Testis (tissue), 2 donors: ENCODE data around the gene SHQ1.

Source experiments
- CTCF ChIP-seq, 3 experiments: fragments of 450-650 bp in 2 of 3; fragments of 200-600 bp in 1 of 3; sonication (generic) in 1 of 3; IDR thresholded peaks; one replicate each; pipeline ENCODE4 v1.5.1; 2016 to 2019; ENCODE audit warnings: antibody characterized with exemption in 3 of 3, mild to moderate bottlenecking in 2 of 3, moderate library complexity in 1 of 3
- POLR2A ChIP-seq: fragments of 450-650 bp; IDR thresholded peaks from one replicate; pipeline ENCODE4 v1.6.1; 2017; ENCODE audit warnings: antibody characterized with exemption, mild to moderate bottlenecking, moderate library complexity

GRCh38 chr3:72754582-72754981 is 93.7 kb downstream of the SHQ1 start:
- TF ChIP-seq CTCF (IDR thresholded peaks at IDR 0.05) (no peak), POLR2A (no peak)
